Hematopoietic multipotent progenitor cell treated with erythropoietin and hydrocortisone succinate and interleukin-3 and kit ligand, for 8 days (in vitro differentiated cells): ENCODE measurements around the gene TPRN.
"Not testable (repeated sequence)": the region's sequence is repeated elsewhere in the genome, so short reads cannot be mapped to it uniquely, and the experiment has no call there.

Source experiments
- DNase-seq: peaks from one replicate; pipeline ENCODE4 v3.0.0-alpha.2; 2015

TPRN gene

GRCh38 chr9:137200311-137201204 is at the start of gene TPRN:
Gene TPRN (minus strand): TSS chr9:137200741. CDS start chr9:137200711, 30 bp downstream.
- DNase-seq, result peak; percentile 99

- DNase-seq, result no peak
Observed at GRCh38 chr9:137247916-137248175, 47.3 kb upstream of the TPRN start.

GRCh38 chr9:137247135-137247915 is 46.8 kb upstream of the TPRN start:
- no peak for DNase-seq

GRCh38 chr9:137245450-137246421 is 45.2 kb upstream of the TPRN start:
- no peak for DNase-seq

- no peak for DNase-seq
Observed at GRCh38 chr9:137244486-137245449, 44.2 kb upstream of the TPRN start.

GRCh38 chr9:137243626-137244485 is 43.3 kb upstream of the TPRN start:
- no peak for DNase-seq

- not testable (repeated sequence) for DNase-seq
Observed at GRCh38 chr9:137243266-137243625, 42.7 kb upstream of the TPRN start.

- DNase-seq, result no peak
Observed at GRCh38 chr9:137242269-137243203, 42.0 kb upstream of the TPRN start.

- peak; percentile 63 for DNase-seq
Observed at GRCh38 chr9:137241490-137242268, 41.1 kb upstream of the TPRN start.

- peak; percentile 100 for DNase-seq
Observed at GRCh38 chr9:137240841-137241489, 40.4 kb upstream of the TPRN start, which contains the start of gene TUBB4B. Gene TUBB4B (plus strand): TSS chr9:137241287. CDS start chr9:137241361, 74 bp downstream.

GRCh38 chr9:137240318-137240840 is 39.8 kb upstream of the TPRN start:
- DNase-seq, result peak; percentile 84

GRCh38 chr9:137239541-137240200 is 39.1 kb upstream of the TPRN start:
- DNase-seq, result not testable (repeated sequence)

- DNase-seq, result no peak
Observed at GRCh38 chr9:137237759-137238726, 37.5 kb upstream of the TPRN start.

- no peak for DNase-seq
Observed at GRCh38 chr9:137236936-137237421, 36.4 kb upstream of the TPRN start.

GRCh38 chr9:137236238-137236935 is 35.8 kb upstream of the TPRN start:
- DNase-seq, result peak; percentile 86
